ENCODE measurements around the gene NEU2.

GRCh38 chr2:232984451-232985207, 47.8 kb upstream of the NEU2 start:
- no peak for TF ChIP-seq ZNF274 (IDR thresholded peaks at IDR 0.05; ENCODE audit: low read depth, low read length)
- no peak for TF ChIP-seq RAD21 (IDR thresholded peaks at IDR 0.05; ENCODE audit: low read depth)
- TF ChIP-seq CTCF (IDR thresholded peaks at IDR 0.05 in 2 of 3, conservative IDR thresholded peaks at IDR 0.05 in 1 of 3; ENCODE audit: borderline replicate concordance in 1 of 3, insufficient read depth in 1 of 3, low read depth in 2 of 3, low read length in 2 of 3) = no peak
- TF ChIP-seq FOSL1 (IDR thresholded peaks at IDR 0.05; ENCODE audit: low read depth) = no peak
- no peak for TF ChIP-seq CEBPB (IDR thresholded peaks at IDR 0.05; ENCODE audit: low read depth)
- no peak for TF ChIP-seq EZH2phosphoT487 (IDR thresholded peaks at IDR 0.05; ENCODE audit: borderline replicate concordance)

Measured in HCT116 (cell line).